ENCODE data around the gene ADGRG3. TPM values are rescaled to one million over a fixed set of nuclear protein-coding genes. Genes with fewer than 3 reads are reported as not detected.

Gene ADGRG3
- polyA plus RNA-seq, 3 donors = 0.41 to 1.0 TPM; not detected in 1

DNA sequence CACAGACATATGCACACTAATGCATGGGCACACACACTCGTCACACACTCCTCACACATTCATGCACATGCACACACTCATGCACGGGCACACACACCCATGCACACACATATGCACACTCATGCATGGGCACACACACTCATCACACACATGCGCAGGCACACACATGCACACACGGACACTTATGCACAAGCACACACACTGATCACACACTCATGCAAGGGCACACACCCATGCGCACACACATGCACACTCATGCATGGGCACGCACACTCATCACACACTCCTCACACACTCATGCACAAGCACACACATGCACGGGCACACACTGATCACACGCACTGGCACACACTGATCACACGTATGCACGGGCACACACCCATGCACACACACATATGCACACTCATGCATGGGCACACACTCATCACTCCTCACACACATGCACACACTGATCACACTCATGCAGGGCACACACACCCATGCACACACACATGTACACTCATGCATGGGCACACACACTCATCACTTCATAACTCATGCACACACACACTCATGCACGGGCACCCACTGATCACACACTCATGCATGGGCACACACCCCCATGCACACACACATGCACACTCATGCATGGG lies 23.6 kb upstream of the ADGRG3 start:
- Mint-ChIP-seq H3K27me3 (ENCODE audit: low read depth in 3 of 3) (peaks cover 31 to 59% (median 48%) of the 10 kb centered on the region in 3 donors), H3K27ac (no peak overlapping the region), H3K36me3 (no peaks in the 10 kb centered on the region), H3K9me3 (peaks cover 0 to 5% (median 0%) of the 10 kb centered on the region in 7 donors), H3K4me3 (no peak overlapping the region), H3K4me1 (peaks cover 24% of the 10 kb centered on the region)
- 83% methylated on average over 11 of the region's 11 CpGs for WGBS (ENCODE audit: insufficient coverage)
- Histone ChIP-seq H3K36me3 (replicated peaks in 1 of 2; ENCODE audit: control insufficient read depth in 1 of 2, insufficient read depth in 2 of 2, low read length in 2 of 2) (no peaks in the 10 kb centered on the region), H3K27me3 (ENCODE audit: control insufficient read depth in 2 of 2, insufficient read depth in 2 of 2, low read length in 2 of 2) (peaks cover 2 to 53% of the 10 kb centered on the region in 2 donors), H4K20me1 (ENCODE audit: insufficient read depth, low read length) (no peaks in the 10 kb centered on the region), H3K4me2 (replicated peaks; ENCODE audit: extremely low read depth, low read length, poor library complexity, severe bottlenecking) (no peak overlapping the region), H3K27ac (ENCODE audit: low read depth in 1 of 2, low read length in 2 of 2) (no peak overlapping the region), H3K4me1 (ENCODE audit: control insufficient read depth in 1 of 2, insufficient read depth in 2 of 2, low read length in 2 of 2) (peaks cover 24 to 25% of the 10 kb centered on the region in 2 donors), H3K79me2 (ENCODE audit: insufficient read depth, low read length) (no peaks in the 10 kb centered on the region), H3K9me3 (replicated peaks in 1 of 2; ENCODE audit: control insufficient read depth in 1 of 2, insufficient read depth in 1 of 2, low read length in 2 of 2) (no peaks in the 10 kb centered on the region), H3K9ac (ENCODE audit: insufficient read depth, low read length, poor library complexity, severe bottlenecking) (no peak overlapping the region), H3K4me3 (replicated peaks in 1 of 3; ENCODE audit: low read depth in 2 of 3, low read length in 3 of 3) (no peak overlapping the region), H2AFZ (ENCODE audit: insufficient read depth, low read depth, low read length, poor library complexity, severe bottlenecking) (no peak overlapping the region)
- intact Hi-C loops (cut with micrococcal nuclease) = loop anchor here (5.0 kb wide), 3 partner anchors 48 to 93 kb away; partner anchors contain the start of genes DRC7 (in 1 of the 2) and KATNB1 (in 1 of the 2)
- no peak for DNase-seq
- TF ChIP-seq, protein P1, sequence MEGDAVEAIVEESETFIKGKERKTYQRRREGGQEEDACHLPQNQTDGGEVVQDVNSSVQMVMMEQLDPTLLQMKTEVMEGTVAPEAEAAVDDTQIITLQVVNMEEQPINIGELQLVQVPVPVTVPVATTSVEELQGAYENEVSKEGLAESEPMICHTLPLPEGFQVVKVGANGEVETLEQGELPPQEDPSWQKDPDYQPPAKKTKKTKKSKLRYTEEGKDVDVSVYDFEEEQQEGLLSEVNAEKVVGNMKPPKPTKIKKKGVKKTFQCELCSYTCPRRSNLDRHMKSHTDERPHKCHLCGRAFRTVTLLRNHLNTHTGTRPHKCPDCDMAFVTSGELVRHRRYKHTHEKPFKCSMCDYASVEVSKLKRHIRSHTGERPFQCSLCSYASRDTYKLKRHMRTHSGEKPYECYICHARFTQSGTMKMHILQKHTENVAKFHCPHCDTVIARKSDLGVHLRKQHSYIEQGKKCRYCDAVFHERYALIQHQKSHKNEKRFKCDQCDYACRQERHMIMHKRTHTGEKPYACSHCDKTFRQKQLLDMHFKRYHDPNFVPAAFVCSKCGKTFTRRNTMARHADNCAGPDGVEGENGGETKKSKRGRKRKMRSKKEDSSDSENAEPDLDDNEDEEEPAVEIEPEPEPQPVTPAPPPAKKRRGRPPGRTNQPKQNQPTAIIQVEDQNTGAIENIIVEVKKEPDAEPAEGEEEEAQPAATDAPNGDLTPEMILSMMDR (IDR thresholded peaks at IDR 0.05) = no peak

DNA sequence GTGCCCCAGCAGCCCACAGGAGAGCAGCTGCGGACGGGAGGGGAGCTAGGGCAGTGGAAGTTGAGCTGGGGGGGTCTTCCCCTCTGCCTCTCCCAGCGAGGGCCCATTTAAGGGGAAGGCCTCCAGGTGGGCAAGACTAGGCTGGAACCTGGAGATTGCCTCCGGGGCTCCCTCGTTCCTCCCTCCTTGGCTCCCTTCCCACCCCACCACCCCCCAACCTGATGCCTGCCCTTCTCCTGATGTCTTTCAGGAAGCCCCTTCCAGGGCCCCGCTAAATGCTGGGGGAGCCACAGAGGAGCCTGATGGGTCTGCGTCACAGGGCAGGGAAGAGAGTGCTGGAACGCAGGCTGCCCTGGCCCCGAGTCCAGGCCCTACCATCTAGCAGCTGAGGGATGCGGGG lies 22.9 kb upstream of the ADGRG3 start:
- no peaks in the 10 kb centered on the region for H3K36me3 Mint-ChIP-seq
- H3K4me1 Mint-ChIP-seq = peaks cover 24% of the 10 kb centered on the region
- Histone ChIP-seq H3K36me3 (replicated peaks in 1 of 2; ENCODE audit: control insufficient read depth in 1 of 2, insufficient read depth in 2 of 2, low read length in 2 of 2) (no peaks in the 10 kb centered on the region), H3K4me1 (ENCODE audit: control insufficient read depth in 1 of 2, insufficient read depth in 2 of 2, low read length in 2 of 2) (peaks cover 24 to 25% of the 10 kb centered on the region in 2 donors), H3K9ac (ENCODE audit: insufficient read depth, low read length, poor library complexity, severe bottlenecking) (no peak overlapping the region), H4K20me1 (ENCODE audit: insufficient read depth, low read length) (no peaks in the 10 kb centered on the region), H3K9me3 (replicated peaks in 1 of 2; ENCODE audit: control insufficient read depth in 1 of 2, insufficient read depth in 1 of 2, low read length in 2 of 2) (no peaks in the 10 kb centered on the region), H3K4me3 (replicated peaks in 1 of 3; ENCODE audit: low read depth in 2 of 3, low read length in 3 of 3) (no peak overlapping the region), H2AFZ (ENCODE audit: insufficient read depth, low read depth, low read length, poor library complexity, severe bottlenecking) (no peak overlapping the region), H3K79me2 (ENCODE audit: insufficient read depth, low read length) (no peaks in the 10 kb centered on the region), H3K27me3 (ENCODE audit: control insufficient read depth in 2 of 2, insufficient read depth in 2 of 2, low read length in 2 of 2) (peaks cover 2 to 52% of the 10 kb centered on the region in 2 donors), H3K4me2 (replicated peaks; ENCODE audit: extremely low read depth, low read length, poor library complexity, severe bottlenecking) (no peak overlapping the region), H3K27ac (ENCODE audit: low read depth in 1 of 2, low read length in 2 of 2) (no peak overlapping the region)
- TF ChIP-seq, protein P1 (IDR thresholded peaks at IDR 0.05) = no peak
- 42% methylated on average over 6 of the region's 10 CpGs for WGBS (ENCODE audit: insufficient coverage)
- intact Hi-C loops (cut with micrococcal nuclease) = loop anchor here (5.0 kb wide), 3 partner anchors 47 to 92 kb away; partner anchors contain the start of genes DRC7 (in 1 of the 2) and KATNB1 (in 1 of the 2)
- H3K4me3 Mint-ChIP-seq = no peak overlapping the region
- DNase-seq = no peak
- H3K27ac Mint-ChIP-seq = no peak overlapping the region
- peaks cover 0 to 5% (median 0%) of the 10 kb centered on the region in 7 donors for H3K9me3 Mint-ChIP-seq
- H3K27me3 Mint-ChIP-seq (ENCODE audit: low read depth in 3 of 3) = peaks cover 27 to 52% (median 44%) of the 10 kb centered on the region in 3 donors

All from CD14-positive monocyte (primary cell).